HG02678 (cell line): ENCODE measurements around the gene DNPEP.
"Not testable (repeated sequence)": the region's sequence is repeated elsewhere in the genome, so short reads cannot be mapped to it uniquely, and the experiment has no call there.

Source experiments
- ATAC-seq: cut with Tn5 transposase; IDR thresholded peaks from one replicate; pipeline ENCODE4 v1.9.1; 2021; ENCODE audit warnings: mild to moderate bottlenecking, moderate library complexity; ENCODE audit not compliant: unreplicated experiment

DNPEP gene

GRCh38 chr2:219419331-219420197 lies 31.9 kb upstream of the DNPEP start:
- no peak for ATAC-seq

- ATAC-seq, result no peak
Measured at GRCh38 chr2:219419012-219419324, 31.3 kb upstream of the DNPEP start.

GRCh38 chr2:219418155-219419011 lies 30.7 kb upstream of the DNPEP start, which contains the start of gene DES:
Gene DES (plus strand): TSS chr2:219418377. CDS start chr2:219418463, 86 bp downstream.
- no peak for ATAC-seq

GRCh38 chr2:219417374-219417773 lies 29.7 kb upstream of the DNPEP start:
- ATAC-seq, result no peak

- ATAC-seq, result no peak
Measured at GRCh38 chr2:219416938-219417337, 29.2 kb upstream of the DNPEP start.

GRCh38 chr2:219416235-219416602 lies 28.5 kb upstream of the DNPEP start:
- no peak for ATAC-seq

GRCh38 chr2:219415580-219416234 lies 28.0 kb upstream of the DNPEP start:
- ATAC-seq, result no peak

GRCh38 chr2:219414857-219415256 lies 27.1 kb upstream of the DNPEP start:
- no peak for ATAC-seq

- no peak for ATAC-seq
Measured at GRCh38 chr2:219410390-219410789, 22.7 kb upstream of the DNPEP start.

GRCh38 chr2:219409619-219410018 lies 21.9 kb upstream of the DNPEP start:
- no peak for ATAC-seq

- no peak for ATAC-seq
Measured at GRCh38 chr2:219408631-219409030, 20.9 kb upstream of the DNPEP start.

GRCh38 chr2:219408204-219408603 lies 20.5 kb upstream of the DNPEP start:
- no peak for ATAC-seq

- ATAC-seq, result not testable (repeated sequence)
Measured at GRCh38 chr2:219407343-219407742, 19.6 kb upstream of the DNPEP start.

- ATAC-seq, result no peak
Measured at GRCh38 chr2:219406861-219407230, 19.1 kb upstream of the DNPEP start.

- no peak for ATAC-seq
Measured at GRCh38 chr2:219405958-219406860, 18.5 kb upstream of the DNPEP start.

GRCh38 chr2:219405451-219405850 lies 17.7 kb upstream of the DNPEP start:
- no peak for ATAC-seq

GRCh38 chr2:219404954-219405353 lies 17.2 kb upstream of the DNPEP start:
- no peak for ATAC-seq

- ATAC-seq, result no peak
Measured at GRCh38 chr2:219404291-219404910, 16.7 kb upstream of the DNPEP start.

- ATAC-seq, result no peak
Measured at GRCh38 chr2:219403861-219404260, 16.1 kb upstream of the DNPEP start.
